ENCODE measurements around the gene CLASRP.

- TF ChIP-seq, protein P1, sequence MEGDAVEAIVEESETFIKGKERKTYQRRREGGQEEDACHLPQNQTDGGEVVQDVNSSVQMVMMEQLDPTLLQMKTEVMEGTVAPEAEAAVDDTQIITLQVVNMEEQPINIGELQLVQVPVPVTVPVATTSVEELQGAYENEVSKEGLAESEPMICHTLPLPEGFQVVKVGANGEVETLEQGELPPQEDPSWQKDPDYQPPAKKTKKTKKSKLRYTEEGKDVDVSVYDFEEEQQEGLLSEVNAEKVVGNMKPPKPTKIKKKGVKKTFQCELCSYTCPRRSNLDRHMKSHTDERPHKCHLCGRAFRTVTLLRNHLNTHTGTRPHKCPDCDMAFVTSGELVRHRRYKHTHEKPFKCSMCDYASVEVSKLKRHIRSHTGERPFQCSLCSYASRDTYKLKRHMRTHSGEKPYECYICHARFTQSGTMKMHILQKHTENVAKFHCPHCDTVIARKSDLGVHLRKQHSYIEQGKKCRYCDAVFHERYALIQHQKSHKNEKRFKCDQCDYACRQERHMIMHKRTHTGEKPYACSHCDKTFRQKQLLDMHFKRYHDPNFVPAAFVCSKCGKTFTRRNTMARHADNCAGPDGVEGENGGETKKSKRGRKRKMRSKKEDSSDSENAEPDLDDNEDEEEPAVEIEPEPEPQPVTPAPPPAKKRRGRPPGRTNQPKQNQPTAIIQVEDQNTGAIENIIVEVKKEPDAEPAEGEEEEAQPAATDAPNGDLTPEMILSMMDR (conservative IDR thresholded peaks at IDR 0.05 in 1 of 2, IDR thresholded peaks at IDR 0.05 in 1 of 2; ENCODE audit: low read depth in 1 of 2, low read length in 2 of 2) = no peak
- TF ChIP-seq EZH2 (IDR thresholded peaks at IDR 0.05; ENCODE audit: low read length, missing control alignments) = no peak
Observed at GRCh38 chr19:45023048-45023447, 15.8 kb upstream of the CLASRP start.
